HG03457 (cell line): ENCODE data around the gene DHFR2.
"Not testable (repeated sequence)": the region's sequence is repeated elsewhere in the genome, so short reads cannot be mapped to it uniquely, and the experiment has no call there.

Experiments
- ATAC-seq: cut with Tn5 transposase; IDR thresholded peaks from one replicate; pipeline ENCODE4 v1.9.1; 2021; ENCODE audit warnings: moderate number of reproducible peaks; ENCODE audit not compliant: unreplicated experiment

Gene DHFR2

GRCh38 chr3:94065819-94066480, 3.2 kb upstream of the DHFR2 start:
- no peak for ATAC-seq

- no peak for ATAC-seq
Observed at GRCh38 chr3:94065122-94065521, 2.4 kb upstream of the DHFR2 start.

DNA sequence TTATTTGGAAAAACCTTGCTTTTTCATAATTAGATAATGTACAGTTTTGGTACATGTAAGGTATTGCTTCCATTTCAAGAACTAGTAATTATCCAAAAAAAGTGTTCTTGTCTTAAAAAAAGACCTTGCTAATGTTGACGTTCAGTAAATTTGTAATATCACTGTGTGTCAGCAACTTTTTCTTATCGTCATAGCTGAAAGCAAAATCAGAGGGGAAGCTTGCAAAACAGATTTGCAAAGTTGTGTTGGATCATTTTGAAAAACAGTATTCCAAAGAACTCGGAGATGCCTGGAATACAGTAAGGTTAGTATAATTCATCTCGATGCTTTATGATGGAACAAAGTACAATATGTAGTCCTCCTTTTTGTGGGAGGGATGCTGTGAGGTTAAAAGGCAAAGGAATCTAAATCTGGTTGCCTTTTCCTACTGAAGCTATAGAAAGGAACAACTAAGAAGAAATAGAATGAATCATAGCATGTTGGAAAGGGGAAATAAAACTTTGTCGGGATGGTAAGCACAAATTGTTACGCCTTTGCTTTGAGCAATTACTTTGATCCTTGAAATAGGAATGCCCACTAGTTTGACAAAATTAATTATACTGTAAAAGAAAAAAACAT, 1.6 kb upstream of the DHFR2 start:
- ATAC-seq = no peak

- no peak for ATAC-seq
Observed at GRCh38 chr3:94063496-94064119, 892 bp upstream of the DHFR2 start.

- no peak for ATAC-seq
Observed at GRCh38 chr3:94061297-94061696, 1.4 kb downstream of the DHFR2 start.

- ATAC-seq = no peak
Observed at GRCh38 chr3:94050546-94050945, 12.2 kb downstream of the DHFR2 start.

DNA sequence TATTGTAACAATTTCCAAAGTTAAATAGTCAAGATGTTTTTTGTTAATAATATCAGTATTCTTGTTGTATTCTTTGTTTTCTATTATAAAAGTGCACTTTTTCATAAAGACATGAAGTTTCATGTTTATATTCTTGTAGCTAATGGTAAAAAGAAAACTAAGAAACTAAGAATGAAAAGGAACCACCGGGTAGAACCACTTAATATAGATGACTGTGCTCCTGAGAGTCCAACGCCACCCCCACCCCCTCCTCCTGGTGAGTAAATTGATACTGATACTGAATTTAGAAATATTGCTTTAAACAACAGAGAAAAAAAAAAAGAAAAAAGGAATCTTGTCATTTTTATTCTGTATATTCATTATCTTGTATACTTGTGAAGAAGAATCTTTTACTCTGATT, 13.4 kb downstream of the DHFR2 start:
- ATAC-seq = no peak

- ATAC-seq = no peak
Observed at GRCh38 chr3:94046533-94046932, 16.2 kb downstream of the DHFR2 start.

- not testable (repeated sequence) for ATAC-seq
Observed at GRCh38 chr3:94044100-94044936, 18.4 kb downstream of the DHFR2 start.

- ATAC-seq = no peak
Observed at GRCh38 chr3:94043285-94043684, 19.4 kb downstream of the DHFR2 start.

GRCh38 chr3:94036909-94037507, 25.7 kb downstream of the DHFR2 start:
- no peak for ATAC-seq

DNA sequence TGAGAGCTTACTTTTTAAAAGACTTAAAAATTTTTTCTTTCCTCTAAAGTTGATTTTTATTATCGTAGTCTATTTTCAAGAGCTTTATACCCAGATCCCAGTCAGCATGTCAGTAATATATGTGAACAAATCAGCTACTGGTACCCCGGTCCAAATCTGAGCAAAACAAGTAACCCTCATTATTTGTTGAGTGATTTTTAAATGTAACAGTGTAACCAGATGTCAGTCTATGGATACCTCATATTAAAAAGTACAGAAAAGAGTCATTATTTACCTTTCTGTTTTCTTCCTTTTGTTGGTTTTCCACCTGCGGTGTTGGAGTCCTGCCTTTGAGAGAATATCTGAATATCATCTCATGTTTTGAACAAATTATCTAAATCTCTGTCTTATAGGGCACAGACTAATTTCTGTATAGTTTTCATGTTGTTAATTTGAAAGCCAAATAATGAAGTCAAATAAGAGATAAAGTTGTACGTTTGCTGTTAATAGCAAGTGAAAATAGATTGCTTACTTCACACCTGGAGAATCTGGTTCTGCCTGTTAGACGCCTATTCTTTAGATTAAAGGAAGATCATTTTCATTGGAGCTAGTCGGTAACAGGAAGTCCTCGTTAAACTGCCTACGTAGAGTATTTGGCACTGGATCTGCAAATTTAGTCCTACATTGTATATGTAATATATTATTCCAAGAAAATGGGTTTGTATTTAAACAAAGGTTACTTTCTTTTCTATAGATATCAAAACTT, 34.5 kb downstream of the DHFR2 start, which contains the start of gene STX19:
TSS of gene STX19 (minus strand) at position 505 of the 745 bp plus-strand sequence. CDS start 13,328 bp downstream, outside the sequence.
- ATAC-seq = no peak

- no peak for ATAC-seq
Observed at GRCh38 chr3:94026623-94027022, 36.1 kb downstream of the DHFR2 start.

GRCh38 chr3:94024385-94024784, 38.3 kb downstream of the DHFR2 start:
- no peak for ATAC-seq

- ATAC-seq = no peak
Observed at GRCh38 chr3:94020293-94020692, 42.4 kb downstream of the DHFR2 start.

- ATAC-seq = no peak
Observed at GRCh38 chr3:94019659-94020058, 43.1 kb downstream of the DHFR2 start.

- ATAC-seq = no peak
Observed at GRCh38 chr3:94015025-94015424, 47.7 kb downstream of the DHFR2 start.

DNA sequence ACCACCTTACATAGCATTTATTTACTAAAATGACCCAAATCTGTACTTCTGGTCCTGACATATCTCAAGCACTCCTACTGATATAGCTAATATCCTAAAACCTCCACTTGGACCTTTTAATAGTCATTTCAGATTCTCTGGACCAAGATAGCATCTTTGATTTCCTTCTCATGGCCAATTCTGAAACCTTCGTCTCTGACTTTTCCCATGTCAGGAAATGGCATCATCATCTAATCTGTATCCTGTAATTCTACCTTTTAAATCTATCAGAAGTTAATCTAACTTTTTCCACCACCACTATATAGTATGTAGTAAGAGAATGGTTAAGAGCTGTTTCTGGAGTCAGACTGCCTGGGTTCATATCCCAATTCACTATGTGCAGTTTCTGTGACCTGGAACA, 50.5 kb downstream of the DHFR2 start:
- ATAC-seq = no peak

- no peak for ATAC-seq
Observed at GRCh38 chr3:94011233-94011711, 51.4 kb downstream of the DHFR2 start.

GRCh38 chr3:94009608-94010007, 53.1 kb downstream of the DHFR2 start:
- ATAC-seq = no peak
